ENCODE results near the gene NOP9. TPM values are rescaled to one million over a fixed set of nuclear protein-coding genes. Genes with fewer than 3 reads are reported as not detected.

NOP9 gene
- total RNA-seq, 1 experiment from 2014 or later, result 34.0 TPM

DNA sequence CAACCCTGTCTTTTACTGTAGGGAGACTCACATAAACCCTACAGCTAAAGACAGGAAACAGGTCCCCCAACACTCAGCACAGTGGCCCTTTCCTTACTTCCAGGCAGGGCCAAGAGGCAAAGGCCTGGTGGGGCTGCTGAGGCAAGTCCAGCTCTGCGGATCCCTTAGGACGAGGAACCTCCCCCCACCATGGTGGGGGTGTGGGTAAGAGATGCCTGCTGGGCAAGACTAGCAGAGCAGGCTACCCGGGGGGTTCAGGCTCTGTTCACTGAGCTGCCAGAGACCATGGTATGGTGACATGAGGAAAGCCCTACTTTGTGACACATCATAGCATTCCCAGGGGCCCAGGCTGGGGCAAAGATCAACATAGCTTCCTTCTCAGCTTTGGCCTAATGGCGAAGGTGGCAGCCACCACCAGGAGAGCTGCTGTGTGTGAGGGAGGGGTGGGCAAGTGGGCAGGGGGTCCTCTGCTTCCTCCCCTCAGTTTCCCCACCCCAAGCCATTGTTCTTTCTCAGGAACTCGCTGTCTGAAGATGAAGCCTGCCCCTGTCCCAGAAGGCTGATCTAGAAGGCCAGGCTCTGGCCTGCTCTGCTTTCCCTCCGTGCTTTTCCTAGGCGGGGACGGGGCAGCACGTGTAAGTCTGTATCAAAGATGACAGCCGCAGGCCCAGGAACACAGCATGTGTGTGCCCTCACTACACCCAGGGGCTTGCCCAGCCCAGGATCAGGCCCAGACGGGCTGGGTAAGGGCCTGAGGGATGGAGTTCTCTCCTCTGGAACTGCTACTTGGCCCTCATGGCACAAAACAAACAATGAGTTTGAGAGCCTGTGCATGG lies 47.1 kb upstream of the NOP9 start:
- H3K27ac ChIP-seq (ENCODE audit: low read depth, low read length, poor library complexity, severe bottlenecking), result no peak overlapping the region
- intact Hi-C loops (cut with micrococcal nuclease; ENCODE audit: unreplicated experiment), result no loop called here
- no peak for DNase-seq (ENCODE audit: low spot score)
- H3K4me3 ChIP-seq (ENCODE audit: low read depth, low read length, poor library complexity, severe bottlenecking), result no peak overlapping the region
- TF ChIP-seq, protein P1, sequence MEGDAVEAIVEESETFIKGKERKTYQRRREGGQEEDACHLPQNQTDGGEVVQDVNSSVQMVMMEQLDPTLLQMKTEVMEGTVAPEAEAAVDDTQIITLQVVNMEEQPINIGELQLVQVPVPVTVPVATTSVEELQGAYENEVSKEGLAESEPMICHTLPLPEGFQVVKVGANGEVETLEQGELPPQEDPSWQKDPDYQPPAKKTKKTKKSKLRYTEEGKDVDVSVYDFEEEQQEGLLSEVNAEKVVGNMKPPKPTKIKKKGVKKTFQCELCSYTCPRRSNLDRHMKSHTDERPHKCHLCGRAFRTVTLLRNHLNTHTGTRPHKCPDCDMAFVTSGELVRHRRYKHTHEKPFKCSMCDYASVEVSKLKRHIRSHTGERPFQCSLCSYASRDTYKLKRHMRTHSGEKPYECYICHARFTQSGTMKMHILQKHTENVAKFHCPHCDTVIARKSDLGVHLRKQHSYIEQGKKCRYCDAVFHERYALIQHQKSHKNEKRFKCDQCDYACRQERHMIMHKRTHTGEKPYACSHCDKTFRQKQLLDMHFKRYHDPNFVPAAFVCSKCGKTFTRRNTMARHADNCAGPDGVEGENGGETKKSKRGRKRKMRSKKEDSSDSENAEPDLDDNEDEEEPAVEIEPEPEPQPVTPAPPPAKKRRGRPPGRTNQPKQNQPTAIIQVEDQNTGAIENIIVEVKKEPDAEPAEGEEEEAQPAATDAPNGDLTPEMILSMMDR (conservative IDR thresholded peaks at IDR 0.05; ENCODE audit: low read depth, low read length), result no peak
- no peak for TF ChIP-seq EZH2 (IDR thresholded peaks at IDR 0.05; ENCODE audit: borderline replicate concordance, low read depth, low read length, poor library complexity, severe bottlenecking)
- no peaks in the 10 kb centered on the region for H3K27me3 ChIP-seq (replicated peaks; ENCODE audit: insufficient read depth, low read depth, low read length, poor library complexity)
- no peaks in the 10 kb centered on the region for H3K36me3 ChIP-seq (ENCODE audit: insufficient read depth, low read length, poor library complexity, severe bottlenecking)
- H3K9me3 ChIP-seq (ENCODE audit: low read depth, low read length, poor library complexity, severe bottlenecking), result no peaks in the 10 kb centered on the region
- POLR2A ChIA-PET (ENCODE audit: low non-redundant PET), result no interaction called here
- BruUV-seq (replicated peaks), result no TSS peak
- H3K4me1 ChIP-seq (ENCODE audit: insufficient read depth, low read length, poor library complexity, severe bottlenecking), result no peaks in the 10 kb centered on the region
- CTCF ChIA-PET, result no interaction called here

DNA sequence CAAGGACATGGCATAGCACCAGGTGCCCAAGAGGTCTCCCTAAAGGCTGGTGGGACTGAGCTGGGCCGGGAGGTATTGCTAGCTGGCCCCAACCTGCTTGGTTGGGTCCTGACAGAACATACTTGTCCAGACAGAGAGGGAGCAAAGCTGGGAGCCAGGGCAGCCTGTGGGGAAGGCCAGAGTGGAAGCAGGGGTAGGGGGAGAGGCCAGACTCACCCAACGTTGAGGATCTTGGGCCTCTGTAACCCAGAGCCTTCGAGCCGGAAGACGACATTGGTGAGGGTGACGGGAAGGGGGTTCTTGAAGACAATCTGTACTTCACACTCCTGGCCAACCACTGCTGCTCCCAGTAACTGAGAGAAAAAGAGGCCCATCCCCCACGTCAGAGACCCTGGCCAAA lies 45.7 kb upstream of the NOP9 start:
- no peaks in the 10 kb centered on the region for H3K9me3 ChIP-seq (ENCODE audit: low read depth, low read length, poor library complexity, severe bottlenecking)
- CTCF ChIA-PET, result no interaction called here
- BruUV-seq (replicated peaks), result no TSS peak
- H3K27me3 ChIP-seq (replicated peaks; ENCODE audit: insufficient read depth, low read depth, low read length, poor library complexity), result no peaks in the 10 kb centered on the region
- intact Hi-C loops (cut with micrococcal nuclease; ENCODE audit: unreplicated experiment), result no loop called here
- no peak for DNase-seq (ENCODE audit: low spot score)
- TF ChIP-seq, protein P1 (conservative IDR thresholded peaks at IDR 0.05; ENCODE audit: low read depth, low read length), result no peak
- TF ChIP-seq EZH2 (IDR thresholded peaks at IDR 0.05; ENCODE audit: borderline replicate concordance, low read depth, low read length, poor library complexity, severe bottlenecking), result no peak
- H3K4me3 ChIP-seq (ENCODE audit: low read depth, low read length, poor library complexity, severe bottlenecking), result no peak overlapping the region
- POLR2A ChIA-PET (ENCODE audit: low non-redundant PET), result no interaction called here
- no peaks in the 10 kb centered on the region for H3K4me1 ChIP-seq (ENCODE audit: insufficient read depth, low read length, poor library complexity, severe bottlenecking)
- no peak overlapping the region for H3K27ac ChIP-seq (ENCODE audit: low read depth, low read length, poor library complexity, severe bottlenecking)
- H3K36me3 ChIP-seq (ENCODE audit: insufficient read depth, low read length, poor library complexity, severe bottlenecking), result no peaks in the 10 kb centered on the region

DNA sequence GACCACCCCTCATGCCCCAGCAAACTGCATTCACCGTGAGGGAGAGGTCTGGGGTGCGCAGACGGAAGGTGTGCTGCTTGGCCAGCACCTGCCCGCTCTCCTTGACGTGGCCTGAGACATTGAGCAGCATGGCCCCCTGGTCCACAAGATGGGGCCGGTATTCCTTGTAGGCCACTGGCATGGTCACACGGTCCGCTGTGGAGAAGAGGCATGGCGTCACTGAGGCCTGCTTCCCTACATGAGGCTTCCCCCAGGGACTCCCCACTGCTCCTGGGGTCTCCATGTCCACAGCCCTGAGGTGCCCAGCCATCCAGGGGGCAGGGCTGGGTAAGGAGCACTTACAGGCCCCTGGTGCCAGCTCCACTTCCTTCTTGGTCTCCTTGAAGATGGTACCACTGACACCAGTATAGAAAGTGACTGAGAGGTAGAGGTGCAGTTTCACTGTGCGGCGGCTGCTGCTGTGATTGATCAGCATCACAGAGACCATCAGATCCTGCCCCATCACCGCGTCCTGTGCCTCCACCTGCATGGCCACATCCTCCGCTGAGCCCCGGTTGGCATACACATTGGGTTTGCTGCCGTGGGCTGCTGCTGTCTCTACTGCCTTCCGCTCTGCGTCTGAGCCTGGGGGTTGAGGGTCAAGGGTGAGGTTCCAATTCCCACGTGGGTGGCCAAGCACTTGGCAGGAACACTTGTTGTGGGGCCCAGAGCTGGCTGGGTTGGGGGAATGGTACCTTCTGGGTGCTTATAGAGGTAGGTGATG lies 44.8 kb upstream of the NOP9 start:
- TF ChIP-seq, protein P1 (conservative IDR thresholded peaks at IDR 0.05; ENCODE audit: low read depth, low read length), result no peak
- no peak for TF ChIP-seq EZH2 (IDR thresholded peaks at IDR 0.05; ENCODE audit: borderline replicate concordance, low read depth, low read length, poor library complexity, severe bottlenecking)
- Histone ChIP-seq H3K36me3 (ENCODE audit: insufficient read depth, low read length, poor library complexity, severe bottlenecking) (no peaks in the 10 kb centered on the region), H3K4me3 (ENCODE audit: low read depth, low read length, poor library complexity, severe bottlenecking) (no peak overlapping the region), H3K9me3 (ENCODE audit: low read depth, low read length, poor library complexity, severe bottlenecking) (no peaks in the 10 kb centered on the region), H3K27ac (ENCODE audit: low read depth, low read length, poor library complexity, severe bottlenecking) (no peak overlapping the region), H3K27me3 (replicated peaks; ENCODE audit: insufficient read depth, low read depth, low read length, poor library complexity) (no peaks in the 10 kb centered on the region), H3K4me1 (ENCODE audit: insufficient read depth, low read length, poor library complexity, severe bottlenecking) (no peaks in the 10 kb centered on the region)
- no TSS peak for BruUV-seq (replicated peaks)
- POLR2A ChIA-PET (ENCODE audit: low non-redundant PET), result no interaction called here
- intact Hi-C loops (cut with micrococcal nuclease; ENCODE audit: unreplicated experiment), result no loop called here
- CTCF ChIA-PET, result no interaction called here
- DNase-seq (ENCODE audit: low spot score), result no peak
